GM12874 (cell line): ENCODE data around the gene HDAC1.

Source experiments
- TF ChIP-seq, protein P1 (sequence below): IDR thresholded peaks from 2 replicates; pipeline ENCODE4 v1.5.1; 2011; ENCODE audit warnings: low read depth, mild to moderate bottlenecking, control low read depth, low read length, moderate library complexity; ENCODE audit not compliant: insufficient read depth

The HDAC1 gene

DNA sequence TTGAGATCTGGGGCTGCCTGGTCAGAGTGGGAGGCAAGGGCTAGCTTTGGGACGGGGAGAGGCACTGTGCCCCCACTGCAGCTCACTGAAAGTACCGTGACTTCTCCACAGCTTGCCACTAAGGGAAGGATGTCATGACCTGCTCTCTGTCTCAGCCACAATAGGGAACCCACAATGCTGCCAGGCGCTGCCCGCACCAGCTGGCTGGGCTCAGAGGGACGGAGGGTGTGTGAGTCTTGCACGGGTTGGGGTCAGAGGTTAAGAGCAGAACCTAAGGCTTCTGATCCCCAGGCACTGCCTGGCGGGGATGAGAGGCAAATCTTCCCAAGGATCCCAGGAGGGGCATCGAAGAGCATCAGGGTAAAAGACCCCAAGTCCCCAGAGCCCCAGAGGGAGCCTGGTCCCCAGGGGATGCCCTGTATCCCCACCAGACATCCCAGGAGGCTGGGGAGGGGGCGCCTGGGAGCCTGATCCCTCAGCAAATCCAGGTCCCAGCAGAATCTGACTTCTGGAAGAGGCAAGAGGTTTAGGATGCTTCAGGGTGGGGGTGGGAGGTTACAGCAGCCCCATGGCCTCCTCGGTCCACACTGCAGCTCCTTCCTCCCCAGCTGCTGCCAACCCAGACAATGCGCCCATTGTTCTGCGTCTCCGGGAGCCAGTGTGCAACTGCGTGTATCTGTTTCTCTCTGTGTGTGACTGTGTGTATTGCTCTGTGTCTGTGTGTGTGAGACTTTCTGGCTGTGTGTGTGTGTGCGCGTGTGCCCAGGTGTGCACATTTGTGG is 46.2 kb downstream of the HDAC1 start:
- TF ChIP-seq, protein P1, sequence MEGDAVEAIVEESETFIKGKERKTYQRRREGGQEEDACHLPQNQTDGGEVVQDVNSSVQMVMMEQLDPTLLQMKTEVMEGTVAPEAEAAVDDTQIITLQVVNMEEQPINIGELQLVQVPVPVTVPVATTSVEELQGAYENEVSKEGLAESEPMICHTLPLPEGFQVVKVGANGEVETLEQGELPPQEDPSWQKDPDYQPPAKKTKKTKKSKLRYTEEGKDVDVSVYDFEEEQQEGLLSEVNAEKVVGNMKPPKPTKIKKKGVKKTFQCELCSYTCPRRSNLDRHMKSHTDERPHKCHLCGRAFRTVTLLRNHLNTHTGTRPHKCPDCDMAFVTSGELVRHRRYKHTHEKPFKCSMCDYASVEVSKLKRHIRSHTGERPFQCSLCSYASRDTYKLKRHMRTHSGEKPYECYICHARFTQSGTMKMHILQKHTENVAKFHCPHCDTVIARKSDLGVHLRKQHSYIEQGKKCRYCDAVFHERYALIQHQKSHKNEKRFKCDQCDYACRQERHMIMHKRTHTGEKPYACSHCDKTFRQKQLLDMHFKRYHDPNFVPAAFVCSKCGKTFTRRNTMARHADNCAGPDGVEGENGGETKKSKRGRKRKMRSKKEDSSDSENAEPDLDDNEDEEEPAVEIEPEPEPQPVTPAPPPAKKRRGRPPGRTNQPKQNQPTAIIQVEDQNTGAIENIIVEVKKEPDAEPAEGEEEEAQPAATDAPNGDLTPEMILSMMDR: no peak

DNA sequence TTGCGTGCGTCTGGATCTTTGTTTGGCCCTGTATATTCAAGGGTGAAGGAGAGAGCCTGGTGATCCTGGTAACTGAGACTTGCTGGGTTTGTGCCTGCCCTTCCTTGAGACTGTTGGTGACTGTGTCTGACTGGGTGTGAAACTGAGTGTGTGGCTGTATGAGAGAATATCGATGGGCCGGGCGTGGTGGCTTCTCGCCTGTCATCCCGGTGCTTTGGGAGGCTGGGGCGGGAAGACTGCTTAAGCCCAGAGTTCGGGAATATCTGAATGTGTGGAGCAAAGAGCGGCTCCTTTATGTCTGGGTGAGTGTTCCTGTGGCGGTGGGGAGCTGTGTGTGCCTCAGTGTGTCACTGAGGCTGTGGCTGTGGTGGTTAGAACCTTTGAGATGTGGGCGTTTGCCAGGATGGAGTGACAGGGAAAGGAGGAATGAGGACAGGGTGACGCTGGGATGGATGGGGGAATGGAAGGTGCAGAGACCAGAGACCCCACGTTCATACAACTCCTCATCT is 46.8 kb downstream of the HDAC1 start:
- TF ChIP-seq, protein P1: no peak

DNA sequence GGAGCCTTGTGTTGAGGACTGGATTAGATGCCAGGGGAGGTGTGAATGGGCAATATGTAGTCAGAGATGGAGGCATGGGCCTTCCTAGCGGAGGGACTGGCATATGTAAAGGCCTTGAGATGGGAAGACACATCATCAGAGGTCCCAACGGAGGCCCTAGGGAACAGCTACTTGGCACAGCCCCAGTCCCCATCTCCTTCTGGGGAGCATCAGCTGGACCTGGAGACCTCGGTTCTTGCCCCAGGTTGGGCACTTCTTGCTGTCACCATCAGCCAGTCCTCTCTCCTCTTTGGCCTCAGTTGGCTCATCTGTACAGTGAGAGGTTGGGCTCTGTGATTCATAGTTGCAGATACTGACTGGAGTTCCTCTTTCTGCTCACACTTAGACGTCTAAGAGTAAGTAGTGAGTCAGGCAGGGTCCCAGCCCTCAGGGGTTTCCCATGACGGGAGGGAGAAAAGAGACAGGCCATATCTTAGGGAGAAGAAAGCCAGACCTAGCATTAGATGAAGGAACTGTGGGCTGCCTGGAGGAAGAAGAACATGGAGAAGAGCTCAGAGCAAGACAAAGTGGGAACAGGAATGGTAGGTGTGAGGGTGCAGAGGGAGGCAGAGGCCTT is 47.6 kb downstream of the HDAC1 start:
- TF ChIP-seq, protein P1: no peak

DNA sequence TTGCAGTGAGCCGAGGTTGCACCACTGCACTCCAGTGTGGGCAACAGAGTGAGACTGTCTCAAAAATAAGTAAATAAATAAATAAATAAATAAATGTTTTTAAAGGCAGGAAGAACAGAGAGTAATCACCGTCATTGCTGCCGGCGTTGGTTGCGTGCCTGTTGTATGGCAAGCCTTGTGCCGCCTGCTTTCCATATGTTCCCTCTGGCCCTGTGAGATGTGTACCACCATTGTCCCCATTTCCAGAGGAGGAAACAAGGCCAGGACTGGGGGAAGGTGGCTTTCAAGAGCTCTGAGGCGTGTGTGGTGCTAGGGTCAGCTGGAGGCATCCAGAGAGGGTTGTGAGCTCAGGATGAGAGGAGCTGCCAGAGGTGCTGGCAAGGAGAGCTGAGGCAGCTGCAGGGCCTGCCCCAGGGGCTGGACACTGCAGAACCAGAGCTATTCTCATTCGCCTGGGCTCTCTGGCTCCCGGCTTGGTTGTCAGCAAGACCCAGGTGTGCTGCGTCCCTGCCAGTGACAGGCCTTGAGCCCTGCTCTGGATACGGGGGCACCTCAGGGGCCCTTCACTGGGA is 49.4 kb downstream of the HDAC1 start:
- TF ChIP-seq, protein P1: no peak

DNA sequence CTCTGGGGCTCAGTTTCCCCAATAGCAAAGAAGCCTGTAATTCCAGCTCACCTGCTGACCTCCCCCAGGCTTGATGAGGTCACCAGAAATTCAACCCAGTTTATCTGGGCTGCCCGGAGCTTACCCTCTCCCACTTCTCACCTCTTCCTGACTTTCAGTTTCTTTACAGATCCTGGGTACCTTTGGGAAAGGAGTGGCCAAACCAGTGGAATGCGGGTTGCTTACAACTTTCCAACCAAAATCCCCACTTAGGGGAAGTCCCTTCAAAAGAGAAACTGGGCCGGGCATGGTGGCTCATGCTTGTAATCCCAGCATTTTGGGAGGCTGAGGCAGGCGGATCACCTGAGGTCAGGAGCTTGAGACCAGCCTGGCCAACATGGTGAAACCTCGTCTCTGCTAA is 50.1 kb downstream of the HDAC1 start:
- TF ChIP-seq, protein P1: no peak

DNA sequence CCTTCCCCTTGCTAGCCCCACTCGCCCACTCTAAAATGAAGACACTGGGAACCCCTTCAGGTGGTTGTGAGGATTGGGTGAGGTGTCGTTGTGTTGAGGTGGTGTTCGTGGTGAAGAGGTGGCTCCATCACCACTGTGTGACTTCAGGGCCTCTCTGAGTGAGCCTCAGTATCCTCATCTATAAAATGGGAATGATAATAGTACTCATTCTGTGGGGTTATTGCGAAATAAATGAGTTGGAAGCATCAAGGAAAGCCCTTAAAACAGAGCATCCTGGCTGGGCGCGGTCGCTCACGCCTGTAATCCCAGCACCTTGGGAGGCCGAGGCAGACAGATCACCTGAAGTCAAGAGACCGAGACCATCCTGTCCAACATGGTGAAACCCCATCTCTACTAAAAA is 50.8 kb downstream of the HDAC1 start:
- TF ChIP-seq, protein P1: no peak

DNA sequence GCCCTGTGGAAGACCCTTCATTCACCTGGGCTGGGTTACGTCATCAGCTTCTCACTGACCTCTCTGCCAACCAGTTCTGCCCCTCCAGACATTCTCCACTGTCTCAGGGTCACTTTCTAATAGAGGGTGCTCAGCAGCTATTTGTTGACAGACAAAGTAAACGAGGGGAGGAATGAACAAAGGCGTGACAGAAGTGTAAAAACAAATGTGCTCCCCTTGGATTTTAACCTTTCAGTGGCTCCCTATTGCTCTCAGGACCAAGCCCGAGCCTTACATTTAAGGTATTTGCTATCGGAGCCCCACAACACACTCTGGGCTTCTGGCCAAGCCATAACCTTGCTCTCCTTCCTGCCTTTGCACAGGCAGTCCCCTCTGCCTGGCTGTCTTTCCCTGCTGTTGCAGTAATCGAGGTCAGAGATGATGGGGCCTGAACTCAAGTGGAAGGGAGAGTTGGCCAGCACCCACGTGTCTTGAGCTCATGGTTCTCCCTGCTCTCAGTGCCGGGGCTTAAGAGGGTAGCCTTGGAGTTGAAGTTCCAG is 53.5 kb downstream of the HDAC1 start:
- TF ChIP-seq, protein P1: no peak
